H1 (cell line): ENCODE data around the gene MDM1. TPM values are rescaled to one million over a fixed set of nuclear protein-coding genes. Genes with fewer than 3 reads are reported as not detected.

ENCODE experiments used
- EP300 ChIP-seq, 2 experiments: IDR thresholded peaks; 1 replicate in 1 of 2; 2 replicates in 1 of 2; pipeline ENCODE4 v1.6.1; 2011 to 2012; ENCODE audit warnings: low read depth in 2 of 2, low read length in 2 of 2, mild to moderate bottlenecking in 2 of 2, borderline replicate concordance in 1 of 2, inconsistent platforms in 1 of 2, moderate library complexity in 1 of 2
- GABPA ChIP-seq: IDR thresholded peaks from 2 replicates; pipeline ENCODE4 v1.6.1; 2011; ENCODE audit warnings: mild to moderate bottlenecking, low read length, moderate library complexity, borderline replicate concordance; ENCODE audit not compliant: insufficient read depth
- GTF2F1 ChIP-seq: IDR thresholded peaks from 2 replicates; pipeline ENCODE4 v1.6.1; 2012; ENCODE audit warnings: low read depth, low read length, improper control_type of control experiment, borderline replicate concordance
- PHF8 ChIP-seq: fragments of 200-600 bp; sonication (generic); conservative IDR thresholded peaks from 2 replicates; pipeline ENCODE4 v1.7.1; 2012; ENCODE audit warnings: low read depth, mild to moderate bottlenecking, inconsistent platforms, low read length, moderate library complexity
- polyA plus RNA-seq, 7 experiments: library from polyadenylated mRNA; depleted of rRNA in 3 of 7; stranded (reverse) in 5 of 7; unstranded in 2 of 7; fragments of >200 nt in 5 of 7; fragments of 200-250 nt in 2 of 7; gene quantifications; 1 replicate in 5 of 7; 2 replicates in 1 of 7; 4 replicates in 1 of 7; pipeline versions ENCODE4 v1.2.1 to v1.2.3, GENCODE V29; 2011 to 2013; ENCODE audit warnings: missing spikeins in 2 of 7, mixed read lengths in 2 of 7
- total RNA-seq: library from RNA; stranded (reverse); fragmentation: NEBNext Ultra II Directional; extraction: Animal tissue kit (Norgen Biotek cat#: 25700); gene quantifications from 2 replicates; pipeline ENCODE4 v1.2.1, GENCODE V29; 2021
- TF ChIP-seq, protein P1 (sequence below): fragments of 300-600 bp; sonication (generic); IDR thresholded peaks from 2 replicates; pipeline ENCODE4 v1.7.1; 2012; ENCODE audit warnings: low read length, moderate library complexity, mild to moderate bottlenecking, inconsistent platforms; ENCODE audit not compliant: insufficient replicate concordance

The MDM1 gene
- total and polyA plus RNA-seq, 2 of the 8 experiments (the other 6 are each of a cell fraction or from before 2014, with no cell fraction given), result 3.1 to 10.7 TPM

DNA sequence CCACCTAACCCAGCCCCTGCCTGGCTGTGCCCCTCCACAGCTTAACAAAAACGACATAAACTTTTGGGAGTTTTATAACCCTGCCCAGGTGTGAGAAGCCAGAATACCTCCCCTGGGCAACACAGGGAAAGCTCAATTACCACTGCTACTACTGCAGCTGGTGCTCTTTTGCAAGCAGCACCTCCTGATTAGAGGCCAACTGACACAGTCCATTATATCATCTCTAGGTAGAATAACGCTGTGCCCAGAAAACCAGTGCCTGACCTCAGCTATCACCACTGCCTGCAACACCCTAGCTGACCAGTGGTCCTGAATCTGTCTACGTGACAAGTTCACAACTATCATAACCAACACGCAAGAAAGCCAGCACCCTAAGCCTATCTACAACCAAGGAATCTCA lies 34.2 kb downstream of the MDM1 start (continued):
- TF ChIP-seq, protein P1, sequence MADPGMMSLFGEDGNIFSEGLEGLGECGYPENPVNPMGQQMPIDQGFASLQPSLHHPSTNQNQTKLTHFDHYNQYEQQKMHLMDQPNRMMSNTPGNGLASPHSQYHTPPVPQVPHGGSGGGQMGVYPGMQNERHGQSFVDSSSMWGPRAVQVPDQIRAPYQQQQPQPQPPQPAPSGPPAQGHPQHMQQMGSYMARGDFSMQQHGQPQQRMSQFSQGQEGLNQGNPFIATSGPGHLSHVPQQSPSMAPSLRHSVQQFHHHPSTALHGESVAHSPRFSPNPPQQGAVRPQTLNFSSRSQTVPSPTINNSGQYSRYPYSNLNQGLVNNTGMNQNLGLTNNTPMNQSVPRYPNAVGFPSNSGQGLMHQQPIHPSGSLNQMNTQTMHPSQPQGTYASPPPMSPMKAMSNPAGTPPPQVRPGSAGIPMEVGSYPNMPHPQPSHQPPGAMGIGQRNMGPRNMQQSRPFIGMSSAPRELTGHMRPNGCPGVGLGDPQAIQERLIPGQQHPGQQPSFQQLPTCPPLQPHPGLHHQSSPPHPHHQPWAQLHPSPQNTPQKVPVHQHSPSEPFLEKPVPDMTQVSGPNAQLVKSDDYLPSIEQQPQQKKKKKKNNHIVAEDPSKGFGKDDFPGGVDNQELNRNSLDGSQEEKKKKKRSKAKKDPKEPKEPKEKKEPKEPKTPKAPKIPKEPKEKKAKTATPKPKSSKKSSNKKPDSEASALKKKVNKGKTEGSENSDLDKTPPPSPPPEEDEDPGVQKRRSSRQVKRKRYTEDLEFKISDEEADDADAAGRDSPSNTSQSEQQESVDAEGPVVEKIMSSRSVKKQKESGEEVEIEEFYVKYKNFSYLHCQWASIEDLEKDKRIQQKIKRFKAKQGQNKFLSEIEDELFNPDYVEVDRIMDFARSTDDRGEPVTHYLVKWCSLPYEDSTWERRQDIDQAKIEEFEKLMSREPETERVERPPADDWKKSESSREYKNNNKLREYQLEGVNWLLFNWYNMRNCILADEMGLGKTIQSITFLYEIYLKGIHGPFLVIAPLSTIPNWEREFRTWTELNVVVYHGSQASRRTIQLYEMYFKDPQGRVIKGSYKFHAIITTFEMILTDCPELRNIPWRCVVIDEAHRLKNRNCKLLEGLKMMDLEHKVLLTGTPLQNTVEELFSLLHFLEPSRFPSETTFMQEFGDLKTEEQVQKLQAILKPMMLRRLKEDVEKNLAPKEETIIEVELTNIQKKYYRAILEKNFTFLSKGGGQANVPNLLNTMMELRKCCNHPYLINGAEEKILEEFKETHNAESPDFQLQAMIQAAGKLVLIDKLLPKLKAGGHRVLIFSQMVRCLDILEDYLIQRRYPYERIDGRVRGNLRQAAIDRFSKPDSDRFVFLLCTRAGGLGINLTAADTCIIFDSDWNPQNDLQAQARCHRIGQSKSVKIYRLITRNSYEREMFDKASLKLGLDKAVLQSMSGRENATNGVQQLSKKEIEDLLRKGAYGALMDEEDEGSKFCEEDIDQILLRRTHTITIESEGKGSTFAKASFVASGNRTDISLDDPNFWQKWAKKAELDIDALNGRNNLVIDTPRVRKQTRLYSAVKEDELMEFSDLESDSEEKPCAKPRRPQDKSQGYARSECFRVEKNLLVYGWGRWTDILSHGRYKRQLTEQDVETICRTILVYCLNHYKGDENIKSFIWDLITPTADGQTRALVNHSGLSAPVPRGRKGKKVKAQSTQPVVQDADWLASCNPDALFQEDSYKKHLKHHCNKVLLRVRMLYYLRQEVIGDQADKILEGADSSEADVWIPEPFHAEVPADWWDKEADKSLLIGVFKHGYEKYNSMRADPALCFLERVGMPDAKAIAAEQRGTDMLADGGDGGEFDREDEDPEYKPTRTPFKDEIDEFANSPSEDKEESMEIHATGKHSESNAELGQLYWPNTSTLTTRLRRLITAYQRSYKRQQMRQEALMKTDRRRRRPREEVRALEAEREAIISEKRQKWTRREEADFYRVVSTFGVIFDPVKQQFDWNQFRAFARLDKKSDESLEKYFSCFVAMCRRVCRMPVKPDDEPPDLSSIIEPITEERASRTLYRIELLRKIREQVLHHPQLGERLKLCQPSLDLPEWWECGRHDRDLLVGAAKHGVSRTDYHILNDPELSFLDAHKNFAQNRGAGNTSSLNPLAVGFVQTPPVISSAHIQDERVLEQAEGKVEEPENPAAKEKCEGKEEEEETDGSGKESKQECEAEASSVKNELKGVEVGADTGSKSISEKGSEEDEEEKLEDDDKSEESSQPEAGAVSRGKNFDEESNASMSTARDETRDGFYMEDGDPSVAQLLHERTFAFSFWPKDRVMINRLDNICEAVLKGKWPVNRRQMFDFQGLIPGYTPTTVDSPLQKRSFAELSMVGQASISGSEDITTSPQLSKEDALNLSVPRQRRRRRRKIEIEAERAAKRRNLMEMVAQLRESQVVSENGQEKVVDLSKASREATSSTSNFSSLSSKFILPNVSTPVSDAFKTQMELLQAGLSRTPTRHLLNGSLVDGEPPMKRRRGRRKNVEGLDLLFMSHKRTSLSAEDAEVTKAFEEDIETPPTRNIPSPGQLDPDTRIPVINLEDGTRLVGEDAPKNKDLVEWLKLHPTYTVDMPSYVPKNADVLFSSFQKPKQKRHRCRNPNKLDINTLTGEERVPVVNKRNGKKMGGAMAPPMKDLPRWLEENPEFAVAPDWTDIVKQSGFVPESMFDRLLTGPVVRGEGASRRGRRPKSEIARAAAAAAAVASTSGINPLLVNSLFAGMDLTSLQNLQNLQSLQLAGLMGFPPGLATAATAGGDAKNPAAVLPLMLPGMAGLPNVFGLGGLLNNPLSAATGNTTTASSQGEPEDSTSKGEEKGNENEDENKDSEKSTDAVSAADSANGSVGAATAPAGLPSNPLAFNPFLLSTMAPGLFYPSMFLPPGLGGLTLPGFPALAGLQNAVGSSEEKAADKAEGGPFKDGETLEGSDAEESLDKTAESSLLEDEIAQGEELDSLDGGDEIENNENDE, result no peak
- TF ChIP-seq GTF2F1, result no peak
- TF ChIP-seq GABPA, result no peak
- no peak for TF ChIP-seq EP300 (IDR thresholded peaks at IDR 0.05; ENCODE audit: borderline replicate concordance in 1 of 2, low read depth in 2 of 2, low read length in 2 of 2)
- TF ChIP-seq PHF8, result no peak
